Mesothelial cell of epicardium (in vitro differentiated cells): Measurements from ENCODE around the gene PDCD1. TPM values are rescaled to one million over a fixed set of nuclear protein-coding genes. Genes with fewer than 3 reads are reported as not detected.
"Not testable (repeated sequence)": the region's sequence is repeated elsewhere in the genome, so short reads cannot be mapped to it uniquely, and the experiment has no call there.

Experiments
- DNase-seq, 2 experiments: peaks; one replicate each; pipeline ENCODE4 v3.0.0; 2021; ENCODE audit warnings: low spot score in 2 of 2; ENCODE audit not compliant: unreplicated experiment in 2 of 2
- H3K27ac Mint-ChIP-seq: 2 replicates; pipeline ENCODE4 v1.8.0; 2021; ENCODE audit warnings: mixed read lengths
- H3K27me3 Mint-ChIP-seq: 2 replicates; pipeline ENCODE4 v1.8.0; 2021; ENCODE audit warnings: low read depth, mixed read lengths
- H3K36me3 Mint-ChIP-seq: 2 replicates; pipeline ENCODE4 v1.8.0; 2021; ENCODE audit warnings: mixed read lengths
- H3K4me1 Mint-ChIP-seq: 2 replicates; pipeline ENCODE4 v1.8.0; 2021; ENCODE audit warnings: mixed read lengths
- H3K4me3 Mint-ChIP-seq: 2 replicates; pipeline ENCODE4 v1.8.0; 2021; ENCODE audit warnings: mild to moderate bottlenecking, moderate library complexity, mixed read lengths
- H3K9me3 Mint-ChIP-seq: 2 replicates; pipeline ENCODE4 v1.8.0; 2021; ENCODE audit warnings: mixed read lengths
- total RNA-seq: library from RNA; stranded (reverse); gene quantifications from 3 replicates; pipeline ENCODE4 v1.2.1, GENCODE V29; 2021
- TF ChIP-seq, protein P1 (sequence below): fragments of 200-600 bp; sonication (generic); IDR thresholded peaks from one replicate; pipeline ENCODE4 v1.5.0; 2021; ENCODE audit warnings: antibody characterized with exemption; ENCODE audit not compliant: unreplicated experiment

Gene PDCD1
- total RNA-seq, 1 donor from 2014 or later: not detected

GRCh38 chr2:241804326-241805229 lies 54.1 kb downstream of the PDCD1 start:
- Mint-ChIP-seq H3K4me3 (no peak overlapping the region), H3K36me3 (no peaks in the 10 kb centered on the region), H3K9me3 (no peaks in the 10 kb centered on the region), H3K27me3 (no peaks in the 10 kb centered on the region), H3K27ac (peak overlapping the region; percentile 47), H3K4me1 (peaks cover 15% of the 10 kb centered on the region)
- DNase-seq: peak in 1 of 2 experiments; percentile 40
- TF ChIP-seq, protein P1, sequence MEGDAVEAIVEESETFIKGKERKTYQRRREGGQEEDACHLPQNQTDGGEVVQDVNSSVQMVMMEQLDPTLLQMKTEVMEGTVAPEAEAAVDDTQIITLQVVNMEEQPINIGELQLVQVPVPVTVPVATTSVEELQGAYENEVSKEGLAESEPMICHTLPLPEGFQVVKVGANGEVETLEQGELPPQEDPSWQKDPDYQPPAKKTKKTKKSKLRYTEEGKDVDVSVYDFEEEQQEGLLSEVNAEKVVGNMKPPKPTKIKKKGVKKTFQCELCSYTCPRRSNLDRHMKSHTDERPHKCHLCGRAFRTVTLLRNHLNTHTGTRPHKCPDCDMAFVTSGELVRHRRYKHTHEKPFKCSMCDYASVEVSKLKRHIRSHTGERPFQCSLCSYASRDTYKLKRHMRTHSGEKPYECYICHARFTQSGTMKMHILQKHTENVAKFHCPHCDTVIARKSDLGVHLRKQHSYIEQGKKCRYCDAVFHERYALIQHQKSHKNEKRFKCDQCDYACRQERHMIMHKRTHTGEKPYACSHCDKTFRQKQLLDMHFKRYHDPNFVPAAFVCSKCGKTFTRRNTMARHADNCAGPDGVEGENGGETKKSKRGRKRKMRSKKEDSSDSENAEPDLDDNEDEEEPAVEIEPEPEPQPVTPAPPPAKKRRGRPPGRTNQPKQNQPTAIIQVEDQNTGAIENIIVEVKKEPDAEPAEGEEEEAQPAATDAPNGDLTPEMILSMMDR: no peak

- Mint-ChIP-seq H3K27ac (no peak overlapping the region), H3K36me3 (no peaks in the 10 kb centered on the region), H3K27me3 (no peaks in the 10 kb centered on the region), H3K4me3 (no peak overlapping the region), H3K9me3 (no peaks in the 10 kb centered on the region), H3K4me1 (peaks cover 15% of the 10 kb centered on the region)
- TF ChIP-seq, protein P1: no peak
- DNase-seq: peak in 1 of 2 experiments; percentile 17
Measured at GRCh38 chr2:241803387-241804325, 55.0 kb downstream of the PDCD1 start.

DNA sequence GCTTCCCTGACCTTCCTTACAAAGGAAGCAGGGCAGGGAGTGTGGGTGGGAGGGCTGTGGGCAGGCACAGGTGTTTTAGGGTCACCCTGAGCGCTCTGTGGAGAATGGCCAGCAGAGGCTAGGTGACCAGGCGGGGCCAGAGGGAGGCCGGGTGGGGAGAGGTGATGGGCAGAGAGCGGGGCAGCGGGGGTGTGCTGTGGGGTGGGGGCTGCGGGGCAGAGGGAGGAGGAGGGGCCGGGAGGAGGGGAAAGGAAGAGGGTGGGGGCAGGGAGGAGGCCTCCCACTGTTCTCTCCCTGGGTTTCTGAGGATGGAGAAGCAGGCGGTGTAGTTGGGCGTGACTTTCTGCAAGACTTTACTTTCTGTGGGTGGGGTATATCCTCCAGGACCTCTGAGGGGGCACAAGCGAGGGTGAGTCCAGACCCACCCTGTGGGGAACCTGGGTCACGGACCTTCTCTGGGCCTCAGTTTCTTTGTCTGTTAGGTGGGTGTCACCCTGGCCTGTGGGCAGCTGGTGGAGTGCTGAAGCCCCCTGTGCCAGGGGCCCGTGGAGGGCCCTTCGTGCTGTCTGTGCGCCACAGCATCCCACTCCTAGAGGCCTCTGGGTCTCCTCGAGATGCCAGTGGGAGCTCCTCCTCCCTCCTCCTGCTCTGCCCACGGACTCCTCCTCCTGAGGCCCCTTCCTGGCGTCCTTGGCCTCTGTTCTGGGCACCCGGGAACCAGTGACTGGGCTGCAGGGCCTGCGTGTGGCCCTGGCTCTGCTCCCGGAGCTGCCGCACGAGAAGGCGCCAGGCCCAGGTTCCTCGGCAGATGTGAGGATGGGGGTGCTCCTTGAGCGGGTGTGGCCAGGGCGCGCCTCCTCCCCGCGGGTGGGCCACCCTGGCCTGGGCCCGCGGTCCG lies 56.0 kb downstream of the PDCD1 start:
- H3K27me3 Mint-ChIP-seq: no peaks in the 10 kb centered on the region
- peak in 1 of 2 experiments; percentile 16 for DNase-seq
- no peaks in the 10 kb centered on the region for H3K36me3 Mint-ChIP-seq
- no peaks in the 10 kb centered on the region for H3K9me3 Mint-ChIP-seq
- TF ChIP-seq, protein P1: no peak
- H3K4me3 Mint-ChIP-seq: no peak overlapping the region
- peaks cover 13% of the 10 kb centered on the region for H3K4me1 Mint-ChIP-seq
- no peak overlapping the region for H3K27ac Mint-ChIP-seq

- Mint-ChIP-seq H3K4me3 (no peak overlapping the region), H3K27me3 (no peaks in the 10 kb centered on the region), H3K4me1 (peaks cover 14% of the 10 kb centered on the region), H3K9me3 (no peaks in the 10 kb centered on the region), H3K36me3 (no peaks in the 10 kb centered on the region), H3K27ac (no peak overlapping the region)
- TF ChIP-seq, protein P1: no peak
- DNase-seq: peak; percentile 17 to 41
Measured at GRCh38 chr2:241801611-241802420, 56.9 kb downstream of the PDCD1 start.

DNA sequence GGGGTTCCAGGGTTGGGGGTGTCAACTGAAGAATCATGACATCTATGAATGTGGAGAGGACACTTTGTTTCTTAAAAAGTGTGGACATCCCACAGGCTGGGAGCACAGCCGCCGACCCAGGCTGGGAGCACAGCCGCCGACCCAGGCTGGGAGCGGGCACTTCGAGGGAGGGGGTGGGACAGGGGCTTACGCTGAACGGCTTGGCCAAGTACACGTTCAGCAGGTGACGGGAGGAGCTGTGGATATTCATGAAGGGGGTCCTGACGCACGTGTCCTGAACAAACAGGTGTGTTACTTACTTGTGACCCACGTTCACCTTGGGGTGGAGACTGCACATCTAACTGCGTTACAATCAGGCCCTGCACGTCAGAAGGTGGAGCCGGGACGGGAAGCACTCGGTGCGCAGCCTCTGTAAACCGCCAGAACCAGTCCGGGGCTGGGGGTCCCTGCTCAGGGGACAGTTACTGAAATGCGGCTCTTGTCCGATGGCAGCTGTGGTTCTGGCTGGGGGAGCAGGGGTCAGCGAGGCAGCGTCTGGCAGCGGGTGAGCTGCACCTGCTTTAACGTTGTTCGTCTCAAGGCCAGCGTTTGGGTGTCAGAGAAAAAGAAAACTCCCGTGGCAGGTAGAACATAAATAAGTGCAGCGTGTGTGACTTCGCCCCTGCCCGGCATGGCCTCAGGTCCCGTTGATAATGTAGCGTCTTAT lies 58.3 kb downstream of the PDCD1 start:
- not testable (repeated sequence) for H3K27me3 Mint-ChIP-seq, H3K9me3 Mint-ChIP-seq, H3K4me3 Mint-ChIP-seq, H3K36me3 Mint-ChIP-seq, H3K27ac Mint-ChIP-seq
- peaks cover 14% of the 10 kb centered on the region for H3K4me1 Mint-ChIP-seq
- DNase-seq: peak in 1 of 2 experiments; percentile 36
